ENCODE results near the gene STAMBP.

Gene STAMBP

DNA sequence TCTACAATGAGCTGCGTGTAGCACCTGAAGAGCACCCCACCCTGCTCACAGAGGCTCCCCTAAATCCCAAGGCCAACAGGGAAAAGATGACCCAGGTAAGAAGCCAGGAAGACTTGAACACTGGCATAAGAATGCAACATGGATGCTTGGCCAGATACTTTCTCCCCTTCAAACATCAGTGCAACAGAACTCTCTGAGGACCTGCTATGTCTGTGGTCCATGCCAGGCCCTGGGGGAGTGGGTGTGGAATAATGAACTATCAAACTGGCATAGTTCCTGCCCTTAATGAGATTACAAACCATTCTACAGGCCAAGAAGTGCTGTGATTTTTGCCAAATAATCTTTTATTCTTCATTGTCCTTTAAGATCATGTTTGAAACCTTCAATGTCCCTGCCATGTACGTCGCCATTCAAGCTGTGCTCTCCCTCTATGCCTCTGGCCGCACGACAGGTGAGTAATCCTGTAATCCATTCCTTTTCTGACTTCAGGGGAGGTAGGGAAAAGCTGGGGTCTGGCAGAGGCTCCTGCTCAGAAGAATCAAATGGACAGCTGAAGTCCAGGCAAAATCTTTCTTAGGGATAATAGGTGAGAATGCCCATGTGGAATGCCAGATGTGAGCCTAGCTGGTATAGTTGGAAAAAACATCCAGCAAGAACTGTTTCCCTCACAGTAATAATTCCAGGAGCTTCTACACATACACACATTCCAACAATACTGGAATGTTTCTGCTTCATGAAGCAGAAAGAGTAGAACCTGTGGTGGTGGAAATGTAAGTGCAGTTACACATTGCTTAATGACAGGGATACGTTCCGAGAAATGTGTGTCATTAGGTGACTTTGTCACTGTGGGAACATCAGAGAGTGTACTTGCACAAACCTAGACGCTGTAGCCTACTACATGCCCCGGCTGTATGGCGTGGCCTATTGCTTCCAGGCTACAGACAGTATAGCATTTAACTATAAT is 80.2 kb downstream of the STAMBP start:
- DNase-seq: no peak

DNA sequence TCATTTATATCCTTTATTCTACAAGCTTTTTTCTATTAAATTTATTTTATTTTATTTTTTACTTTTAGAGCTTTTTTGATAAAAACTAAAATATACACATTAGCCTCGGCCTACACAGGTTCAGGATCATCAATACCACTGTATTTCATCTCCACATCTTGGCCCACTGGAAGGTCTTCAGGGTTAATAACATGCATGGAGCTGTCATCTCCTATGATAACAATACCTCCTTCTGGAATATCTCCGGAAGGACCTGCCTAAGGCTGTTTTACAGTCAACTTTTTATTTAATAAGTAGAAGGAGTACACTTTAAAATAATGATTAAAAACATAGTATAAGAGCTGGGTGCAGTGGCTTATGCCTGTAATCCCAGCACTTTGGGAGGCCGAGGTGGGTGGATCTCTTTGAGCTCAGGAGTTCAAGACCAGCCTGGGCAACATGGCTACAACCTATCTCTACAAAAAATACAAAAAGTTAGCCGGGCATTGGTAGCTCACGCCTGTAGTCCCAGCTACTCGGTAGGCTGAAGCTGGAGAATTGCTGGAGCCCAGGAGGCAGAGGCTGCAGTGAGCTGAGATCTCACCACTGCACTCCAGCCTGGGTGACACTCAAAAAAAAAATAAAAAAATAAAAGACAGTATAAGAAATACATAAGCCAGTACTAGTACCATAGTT is 82.2 kb downstream of the STAMBP start:
- DNase-seq: no peak

DNA sequence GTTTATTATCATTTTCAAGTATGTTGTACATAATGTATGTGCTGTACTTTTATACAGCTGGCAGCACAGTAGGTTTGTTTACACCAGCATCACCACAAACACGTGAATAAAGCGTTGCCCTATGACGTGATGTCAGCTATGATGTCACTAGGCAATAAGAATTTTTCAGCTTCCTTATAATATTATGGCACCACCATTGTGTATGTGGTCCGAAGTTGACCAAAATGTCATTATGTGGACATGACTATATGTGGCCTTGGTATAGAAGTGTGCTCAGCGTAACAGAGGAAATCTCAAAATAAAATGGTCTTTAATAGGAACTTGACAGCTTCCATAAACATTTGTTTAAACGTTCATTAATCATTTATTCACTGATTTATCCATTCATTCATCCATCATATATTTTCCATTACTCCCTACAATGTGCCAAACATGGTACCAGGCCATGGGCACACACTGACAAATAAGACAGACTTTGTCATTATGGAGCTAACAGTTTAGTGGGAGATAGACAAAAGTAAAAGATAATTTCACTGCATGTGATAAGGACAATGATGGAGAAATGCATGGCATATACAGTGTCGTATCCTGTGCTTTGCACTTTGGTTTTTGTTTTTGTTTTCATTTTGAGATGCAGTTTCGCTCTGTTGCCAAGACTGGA is 82.9 kb downstream of the STAMBP start:
- DNase-seq: no peak

DNA sequence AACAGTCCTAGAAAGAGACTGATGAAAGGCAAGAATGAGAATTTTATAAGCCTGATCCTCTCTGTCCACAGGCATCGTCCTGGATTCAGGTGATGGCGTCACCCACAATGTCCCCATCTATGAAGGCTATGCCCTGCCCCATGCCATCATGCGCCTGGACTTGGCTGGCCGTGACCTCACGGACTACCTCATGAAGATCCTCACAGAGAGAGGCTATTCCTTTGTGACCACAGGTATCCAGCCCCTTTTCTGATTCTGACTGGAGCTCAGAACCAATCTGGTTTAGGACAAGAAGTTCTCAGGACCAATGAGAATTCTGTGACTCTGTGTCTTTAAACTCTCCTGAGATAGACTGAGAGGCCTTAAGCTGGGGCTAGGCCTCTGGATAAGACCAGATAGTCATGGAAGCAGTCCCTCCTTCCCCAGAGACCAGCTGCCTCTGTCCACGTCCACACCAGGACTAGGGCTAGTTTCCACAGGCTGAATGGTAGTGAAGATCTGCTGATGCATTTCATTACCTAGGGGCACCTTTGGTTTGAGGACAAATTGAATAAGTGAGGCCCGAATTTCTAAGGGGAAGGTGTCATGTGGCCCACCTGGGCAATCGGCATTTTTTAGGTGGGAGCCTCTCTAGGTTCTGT is 84.8 kb downstream of the STAMBP start:
- DNase-seq: no peak

DNA sequence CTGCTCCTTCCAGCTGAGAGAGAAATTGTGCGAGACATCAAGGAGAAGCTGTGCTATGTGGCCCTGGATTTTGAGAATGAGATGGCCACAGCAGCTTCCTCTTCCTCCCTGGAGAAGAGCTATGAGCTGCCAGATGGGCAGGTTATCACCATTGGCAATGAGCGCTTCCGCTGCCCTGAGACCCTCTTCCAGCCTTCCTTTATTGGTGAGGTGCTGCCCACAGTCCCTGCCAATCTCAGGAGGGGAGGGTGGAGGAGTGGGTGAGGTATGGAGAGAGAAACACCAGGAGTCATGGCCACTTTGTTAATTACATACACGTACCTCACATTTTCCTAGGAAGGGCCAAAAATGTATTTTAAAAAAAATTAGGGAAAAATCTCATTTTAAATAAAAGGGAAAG is 85.9 kb downstream of the STAMBP start:
- no peak for DNase-seq

DNA sequence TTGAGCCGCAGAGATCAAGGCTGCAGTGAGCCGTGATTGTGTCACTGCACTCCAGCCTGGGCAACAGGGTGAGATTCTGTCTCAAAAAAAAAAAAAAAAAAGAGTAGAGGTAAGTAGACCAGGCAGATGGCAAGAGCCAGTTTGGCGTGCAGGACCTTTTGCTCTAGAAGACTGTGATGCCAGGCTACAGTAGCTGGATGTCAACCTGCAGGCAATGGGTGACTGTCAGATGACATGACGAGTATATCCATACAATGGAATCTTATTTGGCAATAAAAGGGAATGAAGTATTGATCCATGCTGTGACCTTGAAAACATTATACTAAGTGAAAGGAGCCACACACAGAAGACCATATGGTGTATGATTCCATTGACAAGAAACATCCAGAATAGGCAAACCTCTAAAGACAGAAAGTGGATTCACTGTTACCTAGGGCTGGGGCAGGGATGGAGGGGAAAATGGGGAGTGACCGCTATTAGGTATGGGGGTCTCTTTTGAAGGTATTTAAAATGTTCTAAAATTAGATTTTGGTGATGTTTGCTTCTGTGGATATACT is 86.8 kb downstream of the STAMBP start:
- DNase-seq: no peak

DNA sequence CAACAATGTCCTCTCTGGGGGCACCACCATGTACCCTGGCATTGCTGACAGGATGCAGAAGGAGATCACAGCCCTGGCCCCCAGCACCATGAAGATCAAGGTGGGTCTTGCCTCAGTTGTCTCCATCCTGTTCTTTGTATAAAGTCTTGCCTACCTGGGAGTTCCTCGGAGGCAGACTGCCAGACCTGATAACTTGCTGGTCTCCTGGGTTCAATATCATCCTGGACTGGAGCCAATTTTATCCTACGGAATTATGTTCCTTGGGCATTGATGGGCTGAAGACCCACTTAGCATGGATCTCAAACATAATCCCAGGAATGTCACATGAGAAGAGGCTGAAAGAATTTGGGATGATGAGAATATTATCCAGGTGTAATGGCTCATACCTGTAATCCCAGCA is 87.9 kb downstream of the STAMBP start:
- DNase-seq: no peak

DNA sequence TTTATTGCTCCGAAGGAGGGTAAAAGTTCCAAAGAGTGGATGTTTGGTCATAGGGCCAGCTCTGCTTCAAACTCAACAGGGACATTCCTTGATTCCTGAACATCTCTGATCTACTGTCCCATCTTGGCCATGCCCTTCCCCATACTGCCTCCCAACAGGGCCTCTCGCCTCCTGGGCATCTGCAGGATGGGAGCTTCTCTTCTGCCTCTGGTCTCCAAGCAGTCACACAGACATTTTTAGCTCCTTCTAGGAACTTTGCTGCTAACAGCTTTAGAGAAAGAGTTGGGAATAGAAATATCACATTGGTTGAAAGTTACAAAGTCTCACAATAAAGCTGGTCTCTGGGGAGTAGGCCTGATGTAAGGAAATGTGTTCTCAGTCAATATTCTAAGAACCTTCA is 88.5 kb downstream of the STAMBP start:
- DNase-seq: no peak

DNA sequence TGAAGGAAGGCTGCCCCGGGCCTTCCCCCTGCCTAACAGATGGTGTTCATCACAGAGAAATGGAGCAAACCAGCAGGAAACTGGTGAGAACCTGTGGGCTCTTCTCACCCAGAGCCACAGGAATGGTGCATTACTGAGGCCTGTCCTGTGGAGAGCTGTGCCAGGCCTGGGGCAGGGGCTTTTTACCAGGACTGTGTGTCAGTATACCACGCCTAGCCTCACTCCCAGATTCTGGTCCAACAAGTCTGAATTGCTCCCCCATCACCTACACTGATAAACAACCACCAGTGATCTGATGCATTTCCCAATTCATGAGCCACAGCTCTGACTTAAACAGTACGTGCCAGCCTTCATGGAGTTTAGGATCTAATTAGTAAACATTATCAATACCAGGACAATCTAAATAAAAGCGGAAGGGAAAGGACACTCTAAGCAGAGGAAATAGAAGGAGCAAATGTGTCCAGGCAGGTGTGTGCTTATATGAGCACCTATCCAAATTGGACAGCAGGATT is 89.0 kb downstream of the STAMBP start:
- no peak for DNase-seq

DNA sequence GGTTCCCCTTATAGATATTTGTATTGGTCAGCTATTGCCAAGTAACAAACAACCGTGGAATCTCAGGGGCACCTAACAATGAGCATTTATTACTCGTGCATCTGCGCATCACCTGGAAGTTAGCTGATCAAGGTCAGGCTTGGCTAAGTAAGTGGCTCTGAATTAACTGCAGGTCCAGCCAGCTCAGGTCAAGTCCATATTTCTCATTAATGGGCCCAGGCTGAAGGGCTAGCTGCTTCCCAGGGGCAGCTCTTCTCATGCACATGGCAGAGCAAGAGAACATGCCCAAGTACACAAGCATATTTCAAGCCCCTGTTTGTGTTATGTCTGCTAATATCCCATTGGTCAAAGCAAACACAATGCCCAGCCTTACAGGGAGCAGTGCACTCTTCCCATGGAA is 90.1 kb downstream of the STAMBP start:
- no peak for DNase-seq

DNA sequence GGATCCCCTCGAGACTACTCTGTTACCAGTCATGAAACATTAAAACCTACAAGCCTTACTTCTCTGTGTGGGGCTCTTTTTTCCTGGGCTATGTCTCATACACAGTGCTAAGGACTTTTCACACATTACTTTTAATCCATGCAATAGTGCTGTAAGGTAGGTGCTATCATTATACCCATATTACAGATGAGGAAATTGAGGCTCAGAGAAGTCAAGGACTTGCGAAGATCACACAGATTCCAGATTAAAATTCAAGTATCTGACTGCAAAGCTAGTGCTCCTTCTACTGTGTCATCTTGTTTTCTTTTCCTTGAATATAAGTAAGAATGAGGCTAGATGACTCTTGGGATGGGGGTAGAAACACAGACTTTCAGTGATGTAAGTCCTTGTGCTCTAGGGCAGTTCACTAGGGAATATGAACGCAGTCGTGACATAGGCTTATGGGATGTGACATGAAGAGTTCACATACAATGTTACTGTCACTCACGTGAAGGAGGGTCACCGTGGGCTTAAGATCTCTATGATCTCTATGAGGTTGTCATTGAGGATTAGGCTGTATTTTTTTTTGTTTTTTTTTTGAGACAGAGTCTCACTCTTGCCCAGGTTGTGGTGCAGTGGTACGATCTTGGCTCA is 91.0 kb downstream of the STAMBP start:
- DNase-seq: no peak

DNA sequence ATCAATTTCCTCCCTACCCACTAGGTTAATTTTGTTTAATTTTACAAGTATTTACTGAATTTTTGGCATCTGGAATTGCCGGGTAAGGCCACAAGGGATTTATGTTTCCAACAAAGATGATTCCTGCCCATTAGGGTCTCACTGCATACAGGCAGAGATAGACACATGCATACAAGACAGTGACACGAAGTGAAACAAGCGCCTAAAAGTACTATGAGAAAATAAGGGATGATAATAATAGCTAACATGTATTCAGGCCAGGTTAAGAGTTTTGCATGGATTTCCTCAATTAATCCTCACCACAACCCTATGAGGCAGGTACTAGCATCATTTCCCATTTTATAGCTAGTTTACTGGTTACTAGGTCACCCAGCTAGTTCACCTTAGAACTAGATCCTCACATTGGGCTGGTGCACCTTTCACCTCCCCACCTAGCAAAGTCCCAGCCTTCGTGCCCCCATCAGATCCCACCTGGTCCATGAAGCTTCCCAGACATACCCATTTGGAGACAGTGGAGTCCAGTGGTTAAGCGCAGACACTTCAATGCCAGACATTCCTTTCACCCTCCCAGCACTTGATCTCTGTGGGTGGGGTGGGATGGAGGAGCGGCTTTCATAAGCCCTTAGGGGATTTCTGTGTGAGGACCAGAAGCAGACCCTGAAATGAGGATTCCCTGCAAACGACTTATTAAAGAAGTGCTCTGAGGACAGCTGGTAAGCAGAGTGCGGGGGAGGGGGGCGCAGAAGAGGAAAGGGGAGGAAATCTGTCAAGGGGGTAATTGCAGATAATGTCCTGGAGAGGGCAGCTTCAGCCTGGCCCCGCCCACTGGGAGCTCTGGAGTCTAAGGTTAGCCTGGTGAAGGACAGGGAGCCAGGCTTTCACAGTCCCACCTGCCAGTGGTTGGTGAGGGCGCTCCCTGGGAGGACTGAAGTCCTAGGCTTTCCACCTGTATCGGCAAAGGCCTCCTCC is 92.1 kb downstream of the STAMBP start:
- DNase-seq: no peak

DNA sequence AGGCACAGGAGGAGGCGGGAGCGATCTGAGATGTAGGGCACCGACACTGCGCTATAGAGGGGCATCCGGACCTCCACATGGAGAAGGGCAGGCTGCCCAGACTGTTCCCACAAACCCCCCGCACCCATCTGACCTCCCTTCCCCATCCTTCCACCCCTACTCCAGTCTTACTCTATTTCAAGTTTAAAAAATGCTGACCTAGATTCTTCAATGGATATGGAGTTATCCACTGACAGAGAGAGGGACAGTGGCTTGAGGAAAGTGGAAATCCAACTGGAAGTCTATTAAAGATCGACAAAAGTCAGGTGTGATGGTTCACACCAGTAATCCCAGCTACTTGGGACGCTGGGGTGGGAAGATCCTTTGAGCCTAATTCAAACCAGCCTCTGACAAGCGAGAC is 92.8 kb downstream of the STAMBP start:
- DNase-seq: no peak

DNA sequence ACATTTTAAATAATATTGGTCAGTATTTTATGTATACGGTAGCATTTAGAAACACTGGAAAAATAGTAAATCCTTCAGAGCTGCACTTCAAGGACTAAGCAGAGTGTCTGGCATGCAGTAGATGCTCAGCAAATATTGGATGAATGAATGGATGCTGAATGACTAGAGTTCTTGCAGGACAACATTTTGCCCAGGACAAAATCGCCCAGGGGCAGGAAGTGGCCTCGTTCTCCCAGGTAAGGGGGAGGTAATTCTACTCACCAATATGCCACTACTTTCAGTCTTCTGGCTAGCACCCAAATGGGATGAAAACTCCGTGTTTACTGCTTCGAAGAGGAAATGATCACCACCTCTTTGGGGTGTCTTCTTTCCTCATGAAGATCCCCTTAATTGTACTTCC is 93.9 kb downstream of the STAMBP start:
- no peak for DNase-seq
